Gastroesophageal sphincter (tissue), 3 donors: ENCODE data around the gene FHIT.

ENCODE experiments used
- EP300 ChIP-seq: sonication (generic); formaldehyde crosslinking; IDR thresholded peaks from one replicate; pipeline ENCODE4 v1.6.1; 2017; ENCODE audit warnings: antibody characterized with exemption, mild to moderate bottlenecking
- POLR2A ChIP-seq, 2 donors: fragments of 450-650 bp; IDR thresholded peaks; one replicate each; pipeline ENCODE4 v1.6.1; 2017; ENCODE audit warnings: antibody characterized with exemption in 2 of 2, mild to moderate bottlenecking in 2 of 2, moderate library complexity in 1 of 2
- POLR2AphosphoS5 ChIP-seq: sonication (generic); formaldehyde crosslinking; IDR thresholded peaks from one replicate; pipeline ENCODE4 v1.6.1; 2017; ENCODE audit warnings: antibody characterized with exemption
- TF ChIP-seq, protein P1 (sequence below), 4 experiments: fragments of 200-600 bp in 2 of 4; fragments of 450-650 bp in 2 of 4; sonication (generic) in 1 of 4; IDR thresholded peaks; one replicate each; pipeline ENCODE4 v1.5.1; 2017 to 2019; ENCODE audit warnings: antibody characterized with exemption in 4 of 4, mild to moderate bottlenecking in 2 of 4, moderate library complexity in 2 of 4

DNA sequence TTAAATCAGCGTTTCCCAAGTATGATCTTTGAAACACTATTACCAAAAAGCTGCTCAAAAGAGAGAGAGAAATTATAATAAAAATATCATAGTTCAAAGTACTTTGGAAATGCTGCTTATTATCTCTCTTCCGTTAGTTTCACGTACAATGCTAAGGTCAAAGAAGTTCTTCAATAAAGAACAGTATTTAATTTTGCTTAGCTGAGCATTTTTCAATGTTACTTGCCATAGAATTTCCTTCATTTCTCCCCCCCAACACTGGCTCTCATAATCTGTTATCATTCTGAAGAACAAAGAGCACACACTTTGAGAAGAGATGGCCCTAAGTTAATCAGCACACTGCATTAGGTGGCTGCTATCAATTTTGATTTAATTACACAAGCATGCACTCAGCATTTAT is 1360.6 kb downstream of the FHIT start:
- TF ChIP-seq EP300: no peak
- no peak for TF ChIP-seq POLR2A (IDR thresholded peaks at IDR 0.05)
- TF ChIP-seq, protein P1, sequence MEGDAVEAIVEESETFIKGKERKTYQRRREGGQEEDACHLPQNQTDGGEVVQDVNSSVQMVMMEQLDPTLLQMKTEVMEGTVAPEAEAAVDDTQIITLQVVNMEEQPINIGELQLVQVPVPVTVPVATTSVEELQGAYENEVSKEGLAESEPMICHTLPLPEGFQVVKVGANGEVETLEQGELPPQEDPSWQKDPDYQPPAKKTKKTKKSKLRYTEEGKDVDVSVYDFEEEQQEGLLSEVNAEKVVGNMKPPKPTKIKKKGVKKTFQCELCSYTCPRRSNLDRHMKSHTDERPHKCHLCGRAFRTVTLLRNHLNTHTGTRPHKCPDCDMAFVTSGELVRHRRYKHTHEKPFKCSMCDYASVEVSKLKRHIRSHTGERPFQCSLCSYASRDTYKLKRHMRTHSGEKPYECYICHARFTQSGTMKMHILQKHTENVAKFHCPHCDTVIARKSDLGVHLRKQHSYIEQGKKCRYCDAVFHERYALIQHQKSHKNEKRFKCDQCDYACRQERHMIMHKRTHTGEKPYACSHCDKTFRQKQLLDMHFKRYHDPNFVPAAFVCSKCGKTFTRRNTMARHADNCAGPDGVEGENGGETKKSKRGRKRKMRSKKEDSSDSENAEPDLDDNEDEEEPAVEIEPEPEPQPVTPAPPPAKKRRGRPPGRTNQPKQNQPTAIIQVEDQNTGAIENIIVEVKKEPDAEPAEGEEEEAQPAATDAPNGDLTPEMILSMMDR (IDR thresholded peaks at IDR 0.05): no peak
- no peak for TF ChIP-seq POLR2AphosphoS5
